ENCODE data around the gene CCDC169.
"Not testable (repeated sequence)": the region's sequence is repeated elsewhere in the genome, so short reads cannot be mapped to it uniquely, and the experiment has no call there.

The CCDC169 gene

GRCh38 chr13:36299469-36299868, 1.9 kb upstream of the CCDC169 start:
- not testable (repeated sequence) for H3K4ac ChIP-seq (ENCODE audit: low read length); H3K79me1 ChIP-seq (ENCODE audit: low read depth, low read length); H3K4me1 ChIP-seq (ENCODE audit: control insufficient read depth in 2 of 2, insufficient read depth in 1 of 2, low read depth in 1 of 2, low read length in 2 of 2); H3K4me3 ChIP-seq (ENCODE audit: low read length in 2 of 2); H2BK12ac ChIP-seq (ENCODE audit: low read length); H3K23ac ChIP-seq (ENCODE audit: low read depth, low read length, poor library complexity); H2AFZ ChIP-seq (ENCODE audit: low read length); H3K9ac ChIP-seq (ENCODE audit: low read depth, low read length, poor library complexity); H3K9me3 ChIP-seq (replicated peaks in 1 of 2; ENCODE audit: control insufficient read depth in 2 of 2, insufficient read depth in 1 of 2, low read depth in 1 of 2, low read length in 2 of 2); H2BK120ac ChIP-seq (ENCODE audit: low read depth, low read length); H2BK15ac ChIP-seq (ENCODE audit: low read length); H3K27me3 ChIP-seq (ENCODE audit: control insufficient read depth in 3 of 3, insufficient read depth in 3 of 3, low read depth in 1 of 3, low read length in 3 of 3); H3K14ac ChIP-seq (ENCODE audit: low read length); H4K8ac ChIP-seq (ENCODE audit: low read depth, low read length); DNase-seq (ENCODE audit: low spot score); H4K91ac ChIP-seq (ENCODE audit: low read depth, low read length, poor library complexity); H2AK5ac ChIP-seq (ENCODE audit: low read depth, low read length); H3K18ac ChIP-seq (ENCODE audit: low read length); H2BK5ac ChIP-seq (ENCODE audit: low read length); H3K27ac ChIP-seq (replicated peaks; ENCODE audit: low read length); H3K4me2 ChIP-seq (ENCODE audit: insufficient read depth, low read length, poor library complexity, severe bottlenecking)
- H3K36me3 ChIP-seq (replicated peaks in 1 of 2; ENCODE audit: control insufficient read depth in 2 of 2, insufficient read depth in 2 of 2, low read length in 2 of 2): peaks cover 3 to 41% of the 10 kb centered on the region in 2 donors
- no CpG with 5 or more reads among the region's 3 CpGs for WGBS, 2 donors (ENCODE audit: extremely low coverage in 2 of 2, insufficient read length in 2 of 2, insufficient replicate concordance in 1 of 2)

- peaks cover 0 to 33% of the 10 kb centered on the region in 2 donors for H3K36me3 ChIP-seq (replicated peaks in 1 of 2; ENCODE audit: control insufficient read depth in 2 of 2, insufficient read depth in 2 of 2, low read length in 2 of 2)
- DNase-seq (ENCODE audit: low spot score): peak; percentile 80
- H3K9ac ChIP-seq (ENCODE audit: low read depth, low read length, poor library complexity): no peak overlapping the region
- peak overlapping the region in 1 of 2 donors; percentile 44 for H3K4me3 ChIP-seq (ENCODE audit: low read length in 2 of 2)
- H3K27me3 ChIP-seq (ENCODE audit: control insufficient read depth in 3 of 3, insufficient read depth in 3 of 3, low read depth in 1 of 3, low read length in 3 of 3): no peaks in the 10 kb centered on the region
- peak overlapping the region; percentile 80 for H2AFZ ChIP-seq (ENCODE audit: low read length)
- H4K8ac ChIP-seq (ENCODE audit: low read depth, low read length): no peak overlapping the region
- H2BK12ac ChIP-seq (ENCODE audit: low read length): no peak overlapping the region
- no peak overlapping the region for H2BK120ac ChIP-seq (ENCODE audit: low read depth, low read length)
- no peak overlapping the region for H3K18ac ChIP-seq (ENCODE audit: low read length)
- H3K4ac ChIP-seq (ENCODE audit: low read length): no peak overlapping the region
- H3K23ac ChIP-seq (ENCODE audit: low read depth, low read length, poor library complexity): no peak overlapping the region
- peak overlapping the region; percentile 86 for H3K27ac ChIP-seq (replicated peaks; ENCODE audit: low read length)
- H3K4me1 ChIP-seq (ENCODE audit: control insufficient read depth in 2 of 2, insufficient read depth in 1 of 2, low read depth in 1 of 2, low read length in 2 of 2): peaks cover 5 to 6% of the 10 kb centered on the region in 2 donors
- no peak overlapping the region for H3K14ac ChIP-seq (ENCODE audit: low read length)
- no CpG with 5 or more reads among the region's 4 CpGs for WGBS, 2 donors (ENCODE audit: extremely low coverage in 2 of 2, insufficient read length in 2 of 2, insufficient replicate concordance in 1 of 2)
- H3K79me1 ChIP-seq (ENCODE audit: low read depth, low read length): no peaks in the 10 kb centered on the region
- H3K9me3 ChIP-seq (replicated peaks in 1 of 2; ENCODE audit: control insufficient read depth in 2 of 2, insufficient read depth in 1 of 2, low read depth in 1 of 2, low read length in 2 of 2): no peaks in the 10 kb centered on the region
- no peak overlapping the region for H4K91ac ChIP-seq (ENCODE audit: low read depth, low read length, poor library complexity)
- peak overlapping the region; percentile 81 for H3K4me2 ChIP-seq (ENCODE audit: insufficient read depth, low read length, poor library complexity, severe bottlenecking)
- H2BK15ac ChIP-seq (ENCODE audit: low read length): no peak overlapping the region
- H2AK5ac ChIP-seq (ENCODE audit: low read depth, low read length): no peak overlapping the region
- no peak overlapping the region for H2BK5ac ChIP-seq (ENCODE audit: low read length)
Observed at GRCh38 chr13:36298535-36299068, 988 bp upstream of the CCDC169 start.

DNA sequence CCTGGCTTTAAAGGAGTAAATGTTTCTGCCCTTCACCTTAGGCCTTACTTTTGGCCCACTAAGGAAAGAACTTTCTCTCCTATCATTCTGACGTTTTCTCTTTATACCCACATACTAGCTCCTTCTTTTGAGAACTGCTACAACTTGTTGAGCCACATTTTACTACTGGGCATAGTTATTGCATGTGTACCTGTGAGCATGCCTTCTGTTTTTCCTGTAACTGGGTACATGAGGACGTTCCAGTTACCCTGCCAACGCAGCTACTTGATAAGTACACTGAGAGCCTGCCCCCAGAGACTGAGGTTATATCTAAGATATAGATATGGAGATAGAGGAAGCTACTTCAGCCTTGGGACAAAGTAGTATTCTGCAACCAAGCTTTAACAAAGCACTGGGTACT, 3.5 kb downstream of the CCDC169 start:
- Histone ChIP-seq H3K27ac (replicated peaks; ENCODE audit: low read length) (no peak overlapping the region), H2AK5ac (ENCODE audit: low read depth, low read length) (no peak overlapping the region), H3K9ac (ENCODE audit: low read depth, low read length, poor library complexity) (no peak overlapping the region), H3K23ac (ENCODE audit: low read depth, low read length, poor library complexity) (no peak overlapping the region), H3K79me1 (ENCODE audit: low read depth, low read length) (no peaks in the 10 kb centered on the region), H2AFZ (ENCODE audit: low read length) (no peak overlapping the region), H4K91ac (ENCODE audit: low read depth, low read length, poor library complexity) (no peak overlapping the region), H3K18ac (ENCODE audit: low read length) (no peak overlapping the region), H3K14ac (ENCODE audit: low read length) (no peak overlapping the region), H3K4me3 (ENCODE audit: low read length in 2 of 2) (no peak overlapping the region), H3K36me3 (replicated peaks in 1 of 2; ENCODE audit: control insufficient read depth in 2 of 2, insufficient read depth in 2 of 2, low read length in 2 of 2) (no peaks in the 10 kb centered on the region), H2BK120ac (ENCODE audit: low read depth, low read length) (no peak overlapping the region), H2BK12ac (ENCODE audit: low read length) (no peak overlapping the region), H3K4me1 (ENCODE audit: control insufficient read depth in 2 of 2, insufficient read depth in 1 of 2, low read depth in 1 of 2, low read length in 2 of 2) (peaks cover under 1 to 4% of the 10 kb centered on the region in 2 donors), H2BK15ac (ENCODE audit: low read length) (no peak overlapping the region), H4K8ac (ENCODE audit: low read depth, low read length) (no peak overlapping the region), H2BK5ac (ENCODE audit: low read length) (no peak overlapping the region), H3K4ac (ENCODE audit: low read length) (no peak overlapping the region), H3K27me3 (ENCODE audit: control insufficient read depth in 3 of 3, insufficient read depth in 3 of 3, low read depth in 1 of 3, low read length in 3 of 3) (no peaks in the 10 kb centered on the region), H3K9me3 (replicated peaks in 1 of 2; ENCODE audit: control insufficient read depth in 2 of 2, insufficient read depth in 1 of 2, low read depth in 1 of 2, low read length in 2 of 2) (peaks cover 4 to 9% of the 10 kb centered on the region in 2 donors), H3K4me2 (ENCODE audit: insufficient read depth, low read length, poor library complexity, severe bottlenecking) (no peak overlapping the region)
- WGBS, 2 donors (ENCODE audit: extremely low coverage in 2 of 2, insufficient read length in 2 of 2, insufficient replicate concordance in 1 of 2): no CpG with 5 or more reads among the region's 3 CpGs
- no peak for DNase-seq (ENCODE audit: low spot score)

GRCh38 chr13:36293497-36293896, 4.1 kb downstream of the CCDC169 start:
- no peaks in the 10 kb centered on the region for H3K27me3 ChIP-seq (ENCODE audit: control insufficient read depth in 3 of 3, insufficient read depth in 3 of 3, low read depth in 1 of 3, low read length in 3 of 3)
- no peak overlapping the region for H2BK12ac ChIP-seq (ENCODE audit: low read length)
- no peak overlapping the region for H2BK120ac ChIP-seq (ENCODE audit: low read depth, low read length)
- no peak overlapping the region for H2BK15ac ChIP-seq (ENCODE audit: low read length)
- H3K4me2 ChIP-seq (ENCODE audit: insufficient read depth, low read length, poor library complexity, severe bottlenecking): no peak overlapping the region
- no peak for DNase-seq (ENCODE audit: low spot score)
- no peak overlapping the region for H2AK5ac ChIP-seq (ENCODE audit: low read depth, low read length)
- no peak overlapping the region for H3K14ac ChIP-seq (ENCODE audit: low read length)
- H4K8ac ChIP-seq (ENCODE audit: low read depth, low read length): no peak overlapping the region
- no peak overlapping the region for H3K4me3 ChIP-seq (ENCODE audit: low read length in 2 of 2)
- no peaks in the 10 kb centered on the region for H3K4me1 ChIP-seq (ENCODE audit: control insufficient read depth in 2 of 2, insufficient read depth in 1 of 2, low read depth in 1 of 2, low read length in 2 of 2)
- no peak overlapping the region for H2BK5ac ChIP-seq (ENCODE audit: low read length)
- no peaks in the 10 kb centered on the region for H3K36me3 ChIP-seq (replicated peaks in 1 of 2; ENCODE audit: control insufficient read depth in 2 of 2, insufficient read depth in 2 of 2, low read length in 2 of 2)
- WGBS, 2 donors (ENCODE audit: extremely low coverage in 2 of 2, insufficient read length in 2 of 2, insufficient replicate concordance in 1 of 2): no CpG with 5 or more reads among the region's 1 CpG
- H3K4ac ChIP-seq (ENCODE audit: low read length): no peak overlapping the region
- H3K79me1 ChIP-seq (ENCODE audit: low read depth, low read length): no peaks in the 10 kb centered on the region
- no peak overlapping the region for H3K9ac ChIP-seq (ENCODE audit: low read depth, low read length, poor library complexity)
- H3K9me3 ChIP-seq (replicated peaks in 1 of 2; ENCODE audit: control insufficient read depth in 2 of 2, insufficient read depth in 1 of 2, low read depth in 1 of 2, low read length in 2 of 2): peaks cover 4 to 10% of the 10 kb centered on the region in 2 donors
- H3K23ac ChIP-seq (ENCODE audit: low read depth, low read length, poor library complexity): no peak overlapping the region
- H3K27ac ChIP-seq (replicated peaks; ENCODE audit: low read length): no peak overlapping the region
- no peak overlapping the region for H2AFZ ChIP-seq (ENCODE audit: low read length)
- no peak overlapping the region for H3K18ac ChIP-seq (ENCODE audit: low read length)
- no peak overlapping the region for H4K91ac ChIP-seq (ENCODE audit: low read depth, low read length, poor library complexity)

All from neuronal stem cell (in vitro differentiated cells).